ENCODE results near the gene TASL. TPM values are rescaled to one million over a fixed set of nuclear protein-coding genes. Genes with fewer than 3 reads are reported as not detected.
"Not testable (repeated sequence)": the region's sequence is repeated elsewhere in the genome, so short reads cannot be mapped to it uniquely, and the experiment has no call there.

TASL gene
- total RNA-seq, result not detected in 2 replicates
- not detected for polyA plus RNA-seq (2012)

GRCh38 chrX:30577362-30577991, at the start of gene TASL:
TASL (minus strand) TSS chrX:30577766; CDS start chrX:30560355, 17,411 bp downstream.
- DNase-seq (ENCODE audit: low read depth), result no peak

- DNase-seq (ENCODE audit: low read depth), result no peak
Observed at GRCh38 chrX:30626402-30626801, 48.8 kb upstream of the TASL start.

- DNase-seq (ENCODE audit: low read depth), result no peak
Observed at GRCh38 chrX:30622361-30622760, 44.8 kb upstream of the TASL start.

GRCh38 chrX:30620980-30621618, 43.5 kb upstream of the TASL start:
- DNase-seq (ENCODE audit: low read depth), result peak; percentile 86

GRCh38 chrX:30620125-30620524, 42.6 kb upstream of the TASL start:
- no peak for DNase-seq (ENCODE audit: low read depth)

- DNase-seq (ENCODE audit: low read depth), result no peak
Observed at GRCh38 chrX:30618160-30618765, 40.7 kb upstream of the TASL start.

GRCh38 chrX:30615229-30615628, 37.7 kb upstream of the TASL start:
- no peak for DNase-seq (ENCODE audit: low read depth)

GRCh38 chrX:30613721-30614120, 36.2 kb upstream of the TASL start:
- no peak for DNase-seq (ENCODE audit: low read depth)

- no peak for DNase-seq (ENCODE audit: low read depth)
Observed at GRCh38 chrX:30612250-30612655, 34.7 kb upstream of the TASL start.

- no peak for DNase-seq (ENCODE audit: low read depth)
Observed at GRCh38 chrX:30610026-30610425, 32.5 kb upstream of the TASL start.

- no peak for DNase-seq (ENCODE audit: low read depth)
Observed at GRCh38 chrX:30607155-30607554, 29.6 kb upstream of the TASL start.

GRCh38 chrX:30600269-30601176, 23.0 kb upstream of the TASL start:
- DNase-seq (ENCODE audit: low read depth), result not testable (repeated sequence)

- no peak for DNase-seq (ENCODE audit: low read depth)
Observed at GRCh38 chrX:30597216-30598012, 19.8 kb upstream of the TASL start.

GRCh38 chrX:30593440-30594200, 16.1 kb upstream of the TASL start:
- DNase-seq (ENCODE audit: low read depth), result no peak

GRCh38 chrX:30592831-30593230, 15.3 kb upstream of the TASL start:
- DNase-seq (ENCODE audit: low read depth), result no peak

GRCh38 chrX:30590368-30590767, 12.8 kb upstream of the TASL start:
- DNase-seq (ENCODE audit: low read depth), result no peak

GRCh38 chrX:30589146-30589888, 11.8 kb upstream of the TASL start:
- DNase-seq (ENCODE audit: low read depth), result no peak

GRCh38 chrX:30586516-30586915, 8.9 kb upstream of the TASL start:
- no peak for DNase-seq (ENCODE audit: low read depth)

- DNase-seq (ENCODE audit: low read depth), result no peak
Observed at GRCh38 chrX:30582664-30583063, 5.1 kb upstream of the TASL start.

All from myocyte (in vitro differentiated cells).